Measurements from ENCODE around the gene ACE2.

- TF ChIP-seq SIN3A (IDR thresholded peaks at IDR 0.05; ENCODE audit: borderline replicate concordance, insufficient read depth, low read length) (no peak), REST (IDR thresholded peaks at IDR 0.05; ENCODE audit: insufficient read depth in 1 of 2, low read depth in 2 of 2, low read length in 2 of 2) (no peak)
Measured at GRCh38 chrX:15515931-15516330, 84.8 kb downstream of the ACE2 start.
